Measurements from ENCODE around the gene RANGAP1. TPM values are rescaled to one million over a fixed set of nuclear protein-coding genes. Genes with fewer than 3 reads are reported as not detected.

Gene RANGAP1
- total and polyA plus RNA-seq, 2 donors (not counting 1 experiment from before 2014, with no cell fraction given) = 42.0 to 48.8 TPM

GRCh38 chr22:41248758-41249157 lies 37.2 kb downstream of the RANGAP1 start:
- POLR2A ChIA-PET = interaction anchor here (0.6 to 0.8 kb wide), 2 partner anchors 11 to 151 kb away, joined by 3 read pairs; no protein-coding TSS in a partner anchor
- CTCF ChIA-PET = no interaction called here
- Mint-ChIP-seq H3K27ac (no peak overlapping the region), H3K4me1 (no peaks in the 10 kb centered on the region), H3K27me3 (no peaks in the 10 kb centered on the region), H3K4me3 (no peak overlapping the region), H3K9me3 (ENCODE audit: insufficient read depth) (no peaks in the 10 kb centered on the region)
- ATAC-seq (ENCODE audit: low read depth) (no peak), DNase-seq (no peak)
- Histone ChIP-seq H3K4me1 (ENCODE audit: control insufficient read depth in 2 of 2, insufficient read depth in 2 of 2, low read length in 2 of 2) (no peaks in the 10 kb centered on the region), H3K27ac (ENCODE audit: low read length in 2 of 2) (no peak overlapping the region), H3K9me3 (ENCODE audit: control extremely low read depth in 1 of 3, control insufficient read depth in 2 of 3, insufficient read depth in 1 of 3, low read length in 2 of 3) (no peaks in the 10 kb centered on the region), H3K79me2 (ENCODE audit: control insufficient read depth, insufficient read depth, low read length) (no peaks in the 10 kb centered on the region), H3K36me3 (replicated peaks in 1 of 2; ENCODE audit: control extremely low read depth in 1 of 2, control insufficient read depth in 1 of 2, extremely low read depth in 1 of 2, insufficient read depth in 2 of 2, low read length in 1 of 2) (peaks cover 0 to 66% of the 10 kb centered on the region in 2 experiments), H3K4me3 (ENCODE audit: control extremely low read depth in 1 of 5, extremely low read depth in 1 of 5, insufficient read depth in 1 of 5, low read depth in 2 of 5, low read length in 4 of 5) (no peak overlapping the region), H3K9ac (ENCODE audit: low read length) (no peak overlapping the region), H2AFZ (ENCODE audit: insufficient read depth, low read depth, low read length, poor library complexity, severe bottlenecking) (no peak overlapping the region), H3K27me3 (replicated peaks in 1 of 4; ENCODE audit: control extremely low read depth in 1 of 4, control insufficient read depth in 3 of 4, insufficient read depth in 4 of 4, low read length in 3 of 4) (no peaks in the 10 kb centered on the region), H4K20me1 (ENCODE audit: control insufficient read depth, insufficient read depth, low read length, poor library complexity, severe bottlenecking) (no peaks in the 10 kb centered on the region), H3K4me2 (replicated peaks; ENCODE audit: low read depth, low read length, poor library complexity, severe bottlenecking) (no peak overlapping the region)
- no peak for TF ChIP-seq EZH2 (IDR thresholded peaks at IDR 0.05; ENCODE audit: borderline replicate concordance, insufficient read depth, low read depth, low read length, poor library complexity, severe bottlenecking)
- TF ChIP-seq, protein P1, sequence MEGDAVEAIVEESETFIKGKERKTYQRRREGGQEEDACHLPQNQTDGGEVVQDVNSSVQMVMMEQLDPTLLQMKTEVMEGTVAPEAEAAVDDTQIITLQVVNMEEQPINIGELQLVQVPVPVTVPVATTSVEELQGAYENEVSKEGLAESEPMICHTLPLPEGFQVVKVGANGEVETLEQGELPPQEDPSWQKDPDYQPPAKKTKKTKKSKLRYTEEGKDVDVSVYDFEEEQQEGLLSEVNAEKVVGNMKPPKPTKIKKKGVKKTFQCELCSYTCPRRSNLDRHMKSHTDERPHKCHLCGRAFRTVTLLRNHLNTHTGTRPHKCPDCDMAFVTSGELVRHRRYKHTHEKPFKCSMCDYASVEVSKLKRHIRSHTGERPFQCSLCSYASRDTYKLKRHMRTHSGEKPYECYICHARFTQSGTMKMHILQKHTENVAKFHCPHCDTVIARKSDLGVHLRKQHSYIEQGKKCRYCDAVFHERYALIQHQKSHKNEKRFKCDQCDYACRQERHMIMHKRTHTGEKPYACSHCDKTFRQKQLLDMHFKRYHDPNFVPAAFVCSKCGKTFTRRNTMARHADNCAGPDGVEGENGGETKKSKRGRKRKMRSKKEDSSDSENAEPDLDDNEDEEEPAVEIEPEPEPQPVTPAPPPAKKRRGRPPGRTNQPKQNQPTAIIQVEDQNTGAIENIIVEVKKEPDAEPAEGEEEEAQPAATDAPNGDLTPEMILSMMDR (IDR thresholded peaks at IDR 0.05) = no peak
- intact Hi-C loops (cut with micrococcal nuclease) = no loop called here
- 98% methylated on average over 10 of the region's 10 CpGs for WGBS (ENCODE audit: insufficient coverage)

GRCh38 chr22:41248314-41248713 lies 37.7 kb downstream of the RANGAP1 start:
- Histone ChIP-seq H3K4me3 (ENCODE audit: control extremely low read depth in 1 of 5, extremely low read depth in 1 of 5, insufficient read depth in 1 of 5, low read depth in 2 of 5, low read length in 4 of 5) (no peak overlapping the region), H3K9ac (ENCODE audit: low read length) (no peak overlapping the region), H3K27ac (ENCODE audit: low read length in 2 of 2) (no peak overlapping the region), H3K79me2 (ENCODE audit: control insufficient read depth, insufficient read depth, low read length) (no peaks in the 10 kb centered on the region), H2AFZ (ENCODE audit: insufficient read depth, low read depth, low read length, poor library complexity, severe bottlenecking) (no peak overlapping the region), H3K4me1 (ENCODE audit: control insufficient read depth in 2 of 2, insufficient read depth in 2 of 2, low read length in 2 of 2) (no peaks in the 10 kb centered on the region), H3K4me2 (replicated peaks; ENCODE audit: low read depth, low read length, poor library complexity, severe bottlenecking) (no peak overlapping the region), H4K20me1 (ENCODE audit: control insufficient read depth, insufficient read depth, low read length, poor library complexity, severe bottlenecking) (no peaks in the 10 kb centered on the region), H3K27me3 (replicated peaks in 1 of 4; ENCODE audit: control extremely low read depth in 1 of 4, control insufficient read depth in 3 of 4, insufficient read depth in 4 of 4, low read length in 3 of 4) (no peaks in the 10 kb centered on the region), H3K9me3 (ENCODE audit: control extremely low read depth in 1 of 3, control insufficient read depth in 2 of 3, insufficient read depth in 1 of 3, low read length in 2 of 3) (no peaks in the 10 kb centered on the region), H3K36me3 (replicated peaks in 1 of 2; ENCODE audit: control extremely low read depth in 1 of 2, control insufficient read depth in 1 of 2, extremely low read depth in 1 of 2, insufficient read depth in 2 of 2, low read length in 1 of 2) (peaks cover 0 to 63% of the 10 kb centered on the region in 2 experiments)
- Mint-ChIP-seq H3K4me1 (no peaks in the 10 kb centered on the region), H3K27me3 (no peaks in the 10 kb centered on the region), H3K9me3 (ENCODE audit: insufficient read depth) (no peaks in the 10 kb centered on the region), H3K4me3 (no peak overlapping the region), H3K27ac (no peak overlapping the region)
- ATAC-seq (ENCODE audit: low read depth) = no peak
- DNase-seq = no peak
- ChIA-PET POLR2A (no interaction called here), CTCF (interaction anchor here (0.7 to 0.9 kb wide), 2 partner anchors 11 to 12 kb away, joined by 3 read pairs; no protein-coding TSS in a partner anchor)
- intact Hi-C loops (cut with micrococcal nuclease) = no loop called here
- TF ChIP-seq EZH2 (IDR thresholded peaks at IDR 0.05; ENCODE audit: borderline replicate concordance, insufficient read depth, low read depth, low read length, poor library complexity, severe bottlenecking) = no peak
- TF ChIP-seq, protein P1 (IDR thresholded peaks at IDR 0.05) = no peak
- 96% methylated on average over 15 of the region's 15 CpGs for WGBS (ENCODE audit: insufficient coverage)

Measured in B cell (primary cell).